GM18519 (cell line): ENCODE data around the gene GPR160.
"Not testable (repeated sequence)": the region's sequence is repeated elsewhere in the genome, so short reads cannot be mapped to it uniquely, and the experiment has no call there.

ENCODE experiments used
- ATAC-seq: cut with Tn5 transposase; IDR thresholded peaks from one replicate; pipeline ENCODE4 v1.9.1; 2021; ENCODE audit warnings: mild to moderate bottlenecking, moderate library complexity; ENCODE audit not compliant: unreplicated experiment, low FRiP score

The GPR160 gene

DNA sequence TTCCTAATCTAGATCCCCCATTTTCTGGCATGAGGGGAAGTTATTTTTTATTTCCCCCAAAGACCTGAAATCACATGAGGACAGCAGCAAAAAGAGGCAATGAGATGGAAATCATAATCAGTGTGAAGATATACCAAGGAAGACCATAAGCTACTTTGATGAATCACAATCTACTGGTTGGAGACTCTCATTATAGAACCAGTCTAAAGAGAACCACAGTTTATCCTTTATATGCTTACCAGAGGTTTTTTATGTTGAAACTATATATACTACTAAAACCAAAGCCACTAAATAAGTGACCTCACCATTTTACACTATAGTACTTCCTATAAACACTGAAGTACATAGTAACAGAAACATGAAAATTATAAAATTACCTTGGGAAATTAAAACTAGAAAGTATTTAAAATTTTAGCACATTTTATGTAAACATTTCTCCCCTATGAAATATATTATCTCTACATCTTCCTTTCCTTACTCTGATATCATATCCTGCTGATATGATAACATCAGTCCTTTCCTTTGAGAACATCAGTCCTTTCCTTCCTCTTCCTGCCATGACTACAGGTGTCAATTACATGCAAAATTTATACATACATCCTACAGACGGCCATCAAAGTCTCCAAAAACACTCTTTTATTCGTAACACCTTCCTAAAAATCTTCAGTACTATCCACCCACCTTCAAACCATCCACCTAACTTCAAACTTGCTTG lies 71.9 kb downstream of the GPR160 start:
- no peak for ATAC-seq

DNA sequence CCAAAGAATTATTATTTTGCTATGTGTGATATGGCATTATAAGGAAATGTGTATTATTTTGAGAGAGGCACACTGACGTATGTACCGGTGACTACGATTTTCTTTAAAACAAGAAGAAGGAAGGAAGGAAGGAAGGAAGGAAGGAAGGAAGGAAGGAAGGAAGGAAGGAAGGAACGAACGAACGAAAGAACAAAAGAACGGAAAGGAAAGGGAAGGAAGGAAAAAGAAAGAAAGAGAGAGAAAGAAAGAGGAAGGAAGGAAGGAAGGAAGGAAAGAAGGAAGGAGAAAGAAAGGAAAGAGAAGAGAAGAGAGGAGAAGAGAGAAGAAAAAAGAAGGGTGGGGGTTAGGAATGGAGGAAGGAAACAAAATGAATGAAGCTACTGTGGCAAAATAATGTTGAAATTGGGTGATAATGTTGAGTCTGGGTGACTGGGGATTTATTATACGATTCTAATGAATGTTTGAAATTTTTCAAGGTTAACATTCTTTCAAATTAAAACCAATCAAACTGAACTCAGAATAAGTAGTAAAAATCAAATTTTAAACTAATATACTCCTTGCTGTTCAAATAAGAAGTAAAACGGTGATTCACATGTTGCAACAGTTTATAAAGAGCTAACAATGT lies 73.5 kb downstream of the GPR160 start:
- no peak for ATAC-seq

GRCh38 chr3:170114165-170114564 lies 76.4 kb downstream of the GPR160 start:
- not testable (repeated sequence) for ATAC-seq

- ATAC-seq: no peak
Measured at GRCh38 chr3:170117134-170117533, 79.3 kb downstream of the GPR160 start.

- peak; percentile 89 for ATAC-seq
Measured at GRCh38 chr3:170128259-170128976, 90.6 kb downstream of the GPR160 start.

DNA sequence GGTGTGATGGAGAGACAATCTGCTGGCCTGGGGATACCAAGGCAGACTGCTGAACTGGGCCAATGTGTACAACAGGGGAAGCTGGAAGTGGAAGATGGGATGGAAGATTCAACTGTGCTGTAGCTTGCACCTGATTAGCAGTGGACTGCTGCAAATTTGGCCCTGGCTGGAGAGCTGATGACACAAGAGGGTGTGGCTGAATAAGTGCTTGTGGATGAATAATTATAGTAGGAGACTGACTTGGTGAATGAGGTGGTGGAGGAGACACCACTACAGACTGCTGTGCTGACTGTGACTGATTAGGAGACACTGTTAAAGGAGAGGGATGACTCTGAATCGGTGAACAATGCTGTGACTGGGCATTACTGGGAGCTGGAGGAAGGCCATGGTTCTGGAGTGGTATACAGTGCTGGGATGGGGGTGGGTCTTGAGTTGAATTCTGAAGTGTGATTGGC lies 91.2 kb downstream of the GPR160 start:
- ATAC-seq: no peak

DNA sequence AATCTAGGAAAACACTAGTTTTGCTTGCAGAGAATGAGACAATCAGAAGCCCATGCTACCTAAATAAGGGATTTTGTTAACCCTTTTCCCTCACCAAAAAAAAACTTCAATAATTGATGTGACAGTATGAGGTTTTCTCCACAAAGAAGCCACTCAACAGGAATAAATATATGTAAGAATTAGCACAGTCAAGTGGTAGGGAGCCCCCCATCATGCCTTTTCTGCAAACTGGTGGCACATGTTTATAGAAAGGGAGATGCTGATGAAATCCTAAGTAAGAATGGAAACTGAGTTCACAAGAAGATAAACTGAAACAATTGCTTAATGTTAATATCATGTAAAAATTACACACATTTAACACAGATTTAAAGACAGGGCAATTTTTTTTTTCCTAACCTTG lies 92.7 kb downstream of the GPR160 start:
- ATAC-seq: no peak

DNA sequence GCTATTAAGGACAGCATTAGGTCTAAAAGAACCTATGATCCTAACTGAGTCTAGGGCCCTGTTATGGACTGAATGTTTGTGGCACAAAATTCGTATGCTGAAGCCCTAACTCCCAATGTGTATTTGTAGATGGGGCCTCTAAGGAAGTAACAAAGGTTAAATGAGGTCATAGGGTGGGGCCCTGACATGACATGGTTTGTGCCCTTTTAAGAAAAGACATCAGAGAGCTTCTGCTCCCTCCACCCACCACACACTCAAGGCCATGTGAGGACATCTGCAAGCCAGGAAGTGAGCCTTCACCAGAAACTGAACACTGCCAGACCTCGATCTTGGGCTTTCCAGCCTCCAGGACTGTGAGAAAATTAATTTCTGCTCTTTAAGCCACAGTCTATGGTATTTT lies 94.5 kb downstream of the GPR160 start:
- ATAC-seq: no peak
